GM18870 (cell line): Measurements from ENCODE around the gene THRAP3.
"Not testable (repeated sequence)": the region's sequence is repeated elsewhere in the genome, so short reads cannot be mapped to it uniquely, and the experiment has no call there.

ENCODE experiments used
- ATAC-seq: cut with Tn5 transposase; IDR thresholded peaks from one replicate; pipeline ENCODE4 v1.9.1; 2021; ENCODE audit warnings: moderate library complexity; ENCODE audit not compliant: unreplicated experiment

The THRAP3 gene

DNA sequence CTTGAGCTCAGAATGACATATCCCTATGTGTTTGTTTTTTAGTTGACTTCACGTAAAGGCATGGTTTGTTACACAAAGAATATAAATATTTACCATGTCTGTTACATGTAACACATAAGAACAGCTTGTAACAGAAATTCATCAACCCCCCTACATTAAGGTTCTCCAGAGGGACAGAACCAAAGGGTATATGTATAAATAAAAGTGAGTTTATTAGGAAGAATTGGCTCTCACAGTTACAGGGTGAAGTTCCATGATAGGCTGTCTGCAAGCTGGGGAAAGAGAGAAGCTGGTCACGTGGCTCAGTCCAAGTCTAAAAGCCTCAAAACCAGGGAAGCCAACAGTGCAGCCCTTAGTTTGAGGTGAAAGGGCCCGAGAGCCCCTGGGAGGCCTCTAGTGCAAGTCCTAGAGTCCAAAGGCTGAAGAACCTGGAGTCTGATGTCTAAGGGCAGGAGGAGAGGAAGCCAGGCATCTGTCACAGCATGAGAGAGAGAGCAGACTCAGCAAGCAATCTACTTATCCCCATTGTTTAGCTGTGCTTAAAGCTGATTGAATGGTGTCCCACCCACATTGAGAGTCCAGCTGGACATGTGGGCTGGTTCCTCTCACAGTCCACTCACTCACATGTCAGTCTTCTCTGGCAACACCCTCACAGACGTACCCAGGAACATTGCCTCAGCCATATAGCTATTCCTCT is 15.8 kb downstream of the THRAP3 start:
- ATAC-seq = no peak

DNA sequence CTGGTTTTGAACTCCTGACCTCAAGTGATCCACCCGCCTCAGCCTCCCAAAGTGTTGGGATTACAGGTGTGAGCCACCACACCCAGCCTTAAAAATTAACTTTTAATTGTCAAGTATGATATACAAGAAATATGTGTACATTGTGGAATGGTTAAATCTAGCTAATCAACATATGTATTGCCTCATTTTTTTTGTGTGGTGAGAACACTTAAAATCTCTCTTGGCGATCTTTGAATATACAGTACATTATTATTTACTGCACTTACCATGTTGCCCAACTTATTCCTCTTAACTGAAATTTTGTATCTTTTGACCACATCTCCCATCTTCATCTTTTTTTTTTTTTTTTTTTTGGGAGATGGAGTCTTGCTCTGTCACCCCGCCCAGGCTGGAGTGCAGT is 23.3 kb downstream of the THRAP3 start:
- ATAC-seq = no peak

DNA sequence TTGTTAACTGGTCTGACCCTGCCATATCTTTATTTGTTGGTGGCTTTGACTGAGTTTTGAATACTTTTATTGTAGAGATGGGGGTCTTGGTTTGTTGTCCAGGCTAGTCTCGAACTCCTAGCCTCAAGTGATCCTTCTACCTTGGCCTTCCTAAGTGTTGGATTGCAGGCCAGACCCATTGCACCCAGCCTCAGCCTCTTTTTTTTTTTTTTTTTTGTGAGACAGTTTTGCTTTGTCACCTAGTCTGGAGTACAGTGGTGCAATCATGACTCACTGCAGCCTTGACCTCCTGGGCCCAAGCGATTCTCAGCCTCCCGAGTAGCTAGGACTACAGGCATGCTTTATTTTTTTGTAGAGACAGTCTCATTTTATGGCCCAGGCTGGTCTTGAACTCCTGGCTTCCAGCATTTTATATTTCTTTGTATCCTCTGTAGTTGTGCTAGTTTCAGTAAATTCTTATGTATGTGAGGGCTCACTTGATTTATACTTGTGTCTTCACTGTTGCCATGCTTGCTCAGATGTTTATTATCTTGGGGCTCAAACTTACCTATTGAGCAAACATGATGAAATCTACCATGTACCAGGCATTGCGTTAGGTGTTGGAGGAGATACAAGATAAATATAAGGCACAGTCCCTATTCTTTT is 24.1 kb downstream of the THRAP3 start:
- no peak for ATAC-seq

DNA sequence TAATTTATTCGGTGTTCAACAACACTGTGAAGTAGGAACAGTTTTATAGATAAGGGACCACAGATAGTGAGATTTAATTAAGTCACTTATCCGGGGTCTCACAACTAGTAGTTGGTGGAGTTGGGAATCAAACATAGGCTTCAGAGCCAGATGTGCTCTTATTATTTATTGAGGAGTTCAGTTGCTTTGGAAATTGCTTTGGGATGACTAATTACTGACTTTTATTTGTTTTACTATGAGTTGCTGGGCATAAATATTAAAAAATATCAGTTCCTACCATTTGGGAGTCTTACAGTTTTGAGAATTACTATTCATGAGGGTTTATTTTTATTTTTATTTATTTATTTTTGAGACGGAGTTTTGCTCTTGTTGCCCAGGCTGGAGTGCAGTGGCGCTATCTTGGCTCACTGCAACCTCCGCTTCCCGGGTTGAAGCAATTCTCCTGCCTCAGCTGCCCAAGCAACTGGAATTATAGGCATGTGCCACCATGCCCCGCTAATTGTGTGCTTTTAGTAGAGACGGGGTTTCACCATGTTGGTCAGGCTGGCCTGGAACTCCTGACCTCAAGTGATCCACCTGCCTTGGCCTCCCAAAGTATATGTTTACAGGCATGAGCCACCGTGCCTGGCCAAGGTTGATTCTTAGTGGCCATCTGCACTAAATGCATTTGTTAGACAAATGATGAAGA is 27.7 kb downstream of the THRAP3 start:
- ATAC-seq = no peak

DNA sequence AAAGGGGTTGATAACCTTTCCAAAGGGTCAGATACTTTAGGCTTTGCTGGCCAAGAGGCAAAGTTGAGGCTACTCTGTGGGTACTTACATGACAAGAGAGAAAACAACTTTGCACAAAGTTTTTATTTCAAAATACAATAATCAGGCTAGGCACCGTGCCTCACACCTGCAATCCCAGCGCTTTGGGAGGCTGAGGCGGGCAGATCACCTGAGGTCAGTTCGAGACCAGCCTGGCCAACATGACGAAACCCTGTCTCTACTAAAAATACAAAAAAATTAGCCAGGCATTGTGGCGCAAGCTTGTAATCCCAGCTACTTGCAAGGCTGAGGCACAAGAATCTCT is 28.2 kb downstream of the THRAP3 start:
- not testable (repeated sequence) for ATAC-seq

DNA sequence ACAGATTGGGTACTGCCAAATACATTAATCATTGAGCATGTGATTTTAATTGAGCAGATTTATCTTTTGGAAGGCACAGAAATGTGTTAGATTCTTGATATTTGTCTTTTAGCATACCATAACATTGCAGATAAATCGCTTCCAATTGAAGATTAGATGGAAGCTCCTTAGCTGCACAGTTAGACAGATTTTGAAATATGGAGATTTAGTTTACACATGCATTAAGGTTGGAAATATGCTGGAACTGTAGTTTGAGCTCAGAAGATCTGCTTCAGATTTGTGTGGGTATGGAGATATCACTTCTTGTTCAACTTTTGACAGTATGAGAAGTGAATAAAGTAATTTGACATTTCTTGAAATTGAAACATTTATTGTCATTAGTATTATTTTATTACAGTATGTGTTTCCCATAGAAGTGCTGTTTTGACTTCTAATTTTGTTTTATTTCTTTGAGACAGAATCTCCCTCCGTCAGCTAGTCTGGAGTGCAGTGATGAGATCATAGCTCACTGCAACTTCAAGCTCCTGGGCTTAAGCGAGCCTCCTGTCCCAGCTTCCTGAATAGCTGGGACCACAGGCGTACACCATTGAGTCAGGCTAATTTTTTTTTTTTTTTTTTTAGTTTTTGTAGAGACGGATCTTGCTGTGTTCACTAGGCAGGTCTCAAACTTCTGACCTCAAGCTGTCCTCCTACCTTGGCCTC is 29.1 kb downstream of the THRAP3 start:
- ATAC-seq = no peak

DNA sequence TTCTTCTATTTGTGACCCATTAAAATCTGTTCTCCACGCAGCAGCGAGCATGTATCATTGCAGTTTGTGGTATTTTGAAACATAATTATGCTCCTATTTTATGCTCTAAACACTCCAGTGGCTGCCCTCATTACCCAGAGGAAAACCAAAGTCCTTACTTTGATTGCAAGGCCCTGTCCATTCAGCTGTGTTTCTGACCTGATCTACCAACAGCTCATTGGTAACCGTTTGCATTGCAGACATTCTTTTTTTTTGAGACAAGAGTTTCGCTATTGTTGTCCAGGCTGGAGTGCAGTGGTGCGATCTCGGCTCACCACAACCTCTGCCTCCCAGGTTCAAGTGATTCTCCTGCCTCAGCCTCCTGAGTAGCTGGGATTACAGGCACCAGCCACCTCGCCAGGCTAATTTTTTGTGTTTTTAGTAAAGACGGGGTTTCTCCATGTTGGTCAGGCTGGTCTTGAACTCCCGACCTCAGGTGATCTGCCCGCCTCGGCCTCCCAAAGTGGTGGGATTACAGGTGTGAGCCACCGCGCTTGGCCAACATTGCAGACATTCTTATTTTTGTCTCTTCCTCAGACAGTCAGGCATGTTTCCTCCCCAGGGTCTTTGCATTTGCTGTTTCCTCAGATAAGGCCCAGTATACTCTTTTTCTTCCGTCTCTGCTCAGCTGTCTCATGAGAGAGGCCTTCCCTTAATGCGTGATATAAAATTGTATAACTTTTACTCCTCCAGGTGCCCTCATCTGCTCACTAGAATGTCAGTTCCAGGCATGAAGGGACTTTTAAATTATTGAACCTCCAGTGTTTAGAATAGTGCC is 32.5 kb downstream of the THRAP3 start:
- ATAC-seq = no peak

DNA sequence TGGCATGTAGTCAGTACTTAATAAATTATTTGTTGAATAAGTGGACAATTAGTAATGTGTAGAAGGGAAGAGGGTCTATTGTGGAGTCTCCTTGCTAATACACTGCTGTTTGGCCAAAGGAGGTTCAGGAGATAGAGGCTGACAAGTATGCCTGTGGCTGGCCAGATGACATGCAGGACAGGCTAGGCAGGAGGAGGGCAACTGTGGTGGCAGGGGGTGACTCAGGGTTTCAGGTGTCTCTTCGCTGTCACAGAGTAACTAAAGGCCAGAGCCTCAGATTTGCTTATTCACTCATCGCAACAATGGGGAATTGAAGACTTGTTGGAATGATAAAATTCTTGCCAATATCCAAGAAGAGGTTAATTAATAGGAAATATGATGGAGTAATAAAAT is 33.1 kb downstream of the THRAP3 start:
- no peak for ATAC-seq

DNA sequence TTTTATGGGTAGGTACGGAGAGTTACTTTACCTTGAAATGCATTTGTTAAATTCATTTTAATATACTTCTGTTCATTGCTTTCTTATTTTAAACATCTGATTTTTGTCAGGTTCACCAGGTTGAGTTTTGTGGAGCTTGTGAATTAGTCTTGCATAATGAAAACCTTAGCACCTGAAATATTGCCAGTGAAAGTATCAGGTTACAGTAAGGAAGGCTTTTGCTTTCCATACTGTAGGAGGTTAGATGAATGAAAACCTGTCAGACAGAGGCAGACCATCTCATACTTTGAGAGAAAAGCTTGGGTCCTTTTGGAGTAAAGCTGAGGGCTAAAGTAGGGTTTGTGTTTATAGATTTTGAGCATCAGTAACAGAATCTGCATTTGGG is 34.7 kb downstream of the THRAP3 start:
- no peak for ATAC-seq

DNA sequence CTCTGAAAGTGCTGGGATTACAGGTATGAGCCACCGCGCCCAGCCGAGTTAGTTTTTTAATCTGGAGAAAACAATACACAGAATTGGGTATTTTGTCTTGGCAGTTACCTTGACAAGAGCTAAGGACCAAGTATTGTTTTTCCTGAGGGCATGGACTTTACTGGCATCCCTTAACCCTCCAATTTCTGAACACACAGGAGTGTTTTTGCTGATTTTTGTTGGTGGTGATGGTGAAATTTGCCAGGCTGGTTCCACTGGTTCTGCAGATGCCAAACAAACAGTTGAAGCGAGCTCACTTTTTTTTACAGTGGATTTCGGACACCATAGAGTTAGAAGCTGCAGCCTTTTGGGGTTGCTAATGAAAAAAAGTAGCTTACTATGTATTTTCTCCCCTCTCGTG is 44.7 kb downstream of the THRAP3 start:
- ATAC-seq = no peak

DNA sequence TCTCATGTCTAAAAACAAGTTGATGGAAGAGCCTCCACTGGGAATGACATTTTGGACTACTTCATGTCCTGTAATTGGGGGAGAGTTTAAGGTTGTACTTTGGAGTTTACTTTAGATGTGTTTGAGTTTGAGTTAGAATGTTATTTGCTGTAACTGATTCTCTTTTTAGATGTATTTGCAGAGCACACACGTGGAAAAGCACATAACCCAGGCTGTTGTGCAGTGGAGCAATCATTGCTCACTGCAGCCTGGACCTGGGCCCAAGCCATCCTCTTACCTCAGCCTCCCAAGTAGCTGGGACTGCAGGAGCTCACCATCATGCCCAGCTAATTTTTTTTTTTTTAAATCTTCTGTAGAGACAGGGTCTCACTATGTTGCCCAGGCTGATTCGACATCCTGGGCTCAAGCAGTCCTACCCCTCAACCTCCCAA is 45.2 kb downstream of the THRAP3 start:
- no peak for ATAC-seq

DNA sequence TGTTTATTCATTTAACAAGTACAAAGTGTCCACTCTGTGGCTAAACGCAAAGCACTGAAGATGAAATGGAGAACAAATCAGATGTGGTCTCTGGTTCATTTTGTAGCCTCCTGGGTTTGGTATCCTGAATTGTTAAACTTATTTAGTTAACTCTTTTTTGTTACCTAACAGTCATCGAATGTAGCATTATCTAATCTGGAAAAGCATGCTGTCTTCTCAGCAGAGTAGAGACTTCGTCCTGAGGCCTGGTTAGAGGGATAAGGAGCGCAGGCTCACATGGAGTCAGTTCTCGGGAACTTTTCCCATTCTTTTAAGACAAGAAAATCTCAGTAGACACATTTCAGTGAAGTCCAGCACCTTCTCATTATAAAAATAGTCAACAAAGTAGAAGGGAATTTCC is 48.8 kb downstream of the THRAP3 start:
- ATAC-seq = no peak

DNA sequence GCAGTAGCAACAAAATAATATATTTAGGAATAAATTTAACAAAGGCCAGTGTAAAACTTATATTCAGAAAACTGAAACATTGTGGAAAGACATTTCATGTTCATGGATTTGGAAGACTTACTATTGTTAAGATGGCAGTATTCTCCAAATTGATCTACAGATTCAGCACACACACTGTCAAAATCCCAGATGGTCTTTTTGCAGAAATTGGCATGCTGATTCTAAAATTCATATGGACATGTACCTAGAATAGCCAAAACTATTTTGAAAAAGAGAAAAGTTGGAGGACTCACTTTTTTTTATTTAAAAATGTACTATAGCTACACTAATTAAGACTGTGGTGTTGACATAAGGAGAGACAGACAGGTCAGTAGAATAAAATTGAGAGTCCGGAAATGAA is 50.0 kb downstream of the THRAP3 start:
- ATAC-seq = no peak

DNA sequence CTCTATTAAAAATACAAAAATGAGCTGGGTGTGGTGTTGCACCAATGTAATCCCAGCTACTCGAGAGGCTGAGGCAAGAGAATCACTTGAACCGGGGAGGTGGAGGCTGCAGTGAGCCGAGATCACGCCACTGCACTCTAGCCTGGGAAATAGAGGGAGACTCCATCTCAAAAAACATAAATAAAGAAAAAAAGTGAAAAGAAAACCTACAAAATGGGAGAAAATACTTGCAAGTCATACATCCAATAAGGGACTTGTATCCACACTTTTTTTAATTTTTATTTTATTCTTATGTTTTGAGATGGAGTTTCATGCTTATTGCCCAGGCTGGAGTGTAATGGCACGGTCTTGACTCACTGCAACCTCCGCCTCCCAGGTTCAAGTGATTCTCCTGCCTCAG is 52.4 kb downstream of the THRAP3 start:
- no peak for ATAC-seq

DNA sequence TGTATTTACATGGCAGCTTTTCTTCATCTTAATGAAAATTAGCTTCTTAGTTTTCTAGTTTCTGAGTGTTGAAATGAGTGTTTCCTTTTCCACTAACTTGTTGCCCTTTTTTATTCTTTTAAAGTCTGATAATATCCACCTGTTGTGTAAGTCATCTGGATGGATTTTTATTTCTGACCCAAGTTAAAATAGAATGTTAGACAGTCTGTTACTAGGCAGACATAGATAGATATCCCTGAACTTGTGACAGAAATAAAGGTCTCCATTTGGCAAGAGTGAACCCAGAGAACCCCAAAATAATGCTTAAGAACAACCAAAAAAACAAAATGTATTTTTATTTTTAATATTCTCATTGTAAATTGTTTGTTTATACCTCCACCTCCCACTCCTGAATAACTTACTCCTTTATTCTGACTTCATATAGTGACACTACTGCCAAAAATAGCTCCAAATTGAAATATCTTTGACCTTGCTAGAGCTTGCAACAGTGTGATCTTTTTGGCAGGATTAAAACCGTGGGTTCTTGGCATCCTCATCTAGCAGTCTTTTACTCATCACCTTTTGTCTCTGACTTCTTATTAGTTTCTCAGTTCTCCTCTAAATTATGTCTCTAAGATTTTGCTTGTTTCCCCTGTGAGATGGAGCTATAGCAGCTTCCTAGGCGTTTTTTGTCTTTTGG is 55.0 kb downstream of the THRAP3 start:
- ATAC-seq = no peak

DNA sequence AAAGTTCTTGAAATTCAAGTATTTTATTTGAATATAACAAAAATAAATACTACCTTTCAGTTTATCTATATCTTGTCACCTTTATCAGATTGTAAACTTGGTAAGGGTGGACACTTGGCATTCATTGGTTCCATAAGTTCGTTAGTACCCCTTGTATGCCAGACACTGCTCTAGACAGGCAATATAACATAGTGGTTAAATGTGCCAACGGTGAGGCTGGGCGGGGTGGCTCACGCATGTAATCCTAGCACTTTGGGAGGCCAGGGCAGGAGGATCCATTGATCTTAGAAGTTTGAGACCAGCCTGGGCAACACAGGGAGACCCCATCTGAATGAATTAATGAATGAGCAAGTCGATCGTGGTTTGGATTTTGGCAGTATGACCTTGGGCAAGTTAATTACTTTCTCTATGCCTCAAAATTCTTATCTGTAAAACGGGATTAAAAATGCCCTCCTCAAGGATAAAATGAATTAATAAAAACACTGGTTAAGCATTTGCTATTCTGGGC is 55.6 kb downstream of the THRAP3 start:
- no peak for ATAC-seq

DNA sequence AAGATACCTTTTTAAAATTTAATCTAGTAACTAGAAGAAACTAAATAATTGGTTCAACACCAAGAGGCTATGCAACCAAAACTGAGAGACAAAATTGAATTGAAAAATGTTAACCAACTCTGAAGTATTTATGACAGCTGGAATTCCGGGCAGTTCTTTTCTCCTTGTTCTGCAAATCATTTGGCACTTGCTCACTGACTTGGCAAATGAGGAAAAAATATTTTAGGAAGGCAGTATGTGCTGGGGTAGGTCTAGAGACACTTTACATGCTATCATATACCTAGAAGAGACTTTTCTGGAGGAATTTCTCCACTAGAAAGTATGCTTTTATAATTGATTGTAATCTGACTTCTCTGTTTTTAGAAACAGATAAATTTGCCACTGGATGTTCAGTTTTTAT is 59.8 kb downstream of the THRAP3 start:
- ATAC-seq = no peak

DNA sequence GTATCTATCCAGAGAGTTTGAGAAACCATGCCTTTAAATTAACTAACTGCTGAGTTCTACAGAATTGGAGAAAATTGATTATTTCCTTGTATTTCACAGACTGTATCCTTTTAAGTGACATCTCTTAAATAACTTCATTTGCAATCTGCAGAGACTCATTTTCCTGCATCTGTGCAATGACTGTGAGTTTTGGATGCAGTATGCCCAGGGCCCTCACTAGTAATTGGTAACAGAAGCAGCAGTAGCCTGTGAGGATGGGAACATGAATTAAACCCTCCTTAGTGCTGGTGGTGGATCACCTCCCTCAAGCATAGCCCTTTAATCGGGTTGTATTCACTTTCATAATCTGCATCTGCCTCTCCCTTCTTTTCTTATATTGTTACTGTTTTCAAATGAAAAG is 60.3 kb downstream of the THRAP3 start:
- no peak for ATAC-seq

DNA sequence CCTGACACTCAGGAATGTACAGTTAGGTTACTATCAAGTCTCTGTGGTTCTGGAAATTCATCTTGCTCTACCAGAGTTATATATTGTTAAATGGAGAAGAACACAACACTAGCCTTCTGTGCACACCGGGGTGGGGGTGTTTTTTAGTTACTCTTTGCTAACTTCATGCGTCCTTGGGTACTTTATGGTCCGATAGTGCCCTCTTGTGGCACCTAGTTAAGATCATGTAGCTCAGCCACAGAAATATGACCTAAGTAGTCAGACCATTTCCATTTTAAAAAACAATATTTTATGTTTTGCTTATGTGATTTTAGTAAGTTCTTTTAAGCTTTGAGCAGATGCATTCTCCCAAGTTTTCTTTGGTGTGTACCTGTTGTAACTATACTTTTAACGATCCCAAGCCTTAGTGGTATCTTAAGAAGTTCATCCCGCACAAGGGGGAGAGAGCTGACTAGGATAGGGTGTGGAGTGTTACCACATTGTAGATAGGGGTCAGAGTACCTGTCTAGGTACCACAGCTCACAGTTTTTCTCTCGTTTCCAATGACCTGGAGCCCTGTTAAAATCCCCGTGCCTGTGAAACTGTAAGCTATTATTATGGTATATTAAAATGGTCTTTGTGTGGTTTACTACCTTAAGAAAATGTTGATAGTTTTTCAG is 61.3 kb downstream of the THRAP3 start:
- ATAC-seq = no peak

DNA sequence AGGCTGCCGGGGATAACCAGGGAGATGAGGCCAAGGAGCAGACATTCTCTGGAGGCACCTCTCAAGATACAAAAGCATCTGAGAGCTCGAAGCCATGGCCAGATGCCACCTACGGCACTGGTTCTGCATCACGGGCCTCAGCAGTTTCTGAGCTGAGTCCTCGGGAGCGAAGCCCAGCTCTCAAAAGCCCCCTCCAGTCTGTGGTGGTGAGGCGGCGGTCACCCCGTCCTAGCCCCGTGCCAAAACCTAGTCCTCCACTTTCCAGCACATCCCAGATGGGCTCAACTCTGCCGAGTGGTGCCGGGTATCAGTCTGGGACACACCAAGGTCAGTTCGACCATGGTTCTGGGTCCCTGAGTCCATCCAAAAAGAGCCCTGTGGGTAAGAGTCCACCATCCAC is 62.6 kb downstream of the THRAP3 start:
- ATAC-seq = no peak
